SJSA1 (cell line): ENCODE data around the gene RNASE13. TPM values are rescaled to one million over a fixed set of nuclear protein-coding genes. Genes with fewer than 3 reads are reported as not detected.
"Not testable (repeated sequence)": the region's sequence is repeated elsewhere in the genome, so short reads cannot be mapped to it uniquely, and the experiment has no call there.

Experiments used
- DNase-seq, 2 experiments: peaks; one replicate each; pipeline ENCODE4 v3.0.0-alpha.2; 2015 to 2020; ENCODE audit warnings: low spot score in 2 of 2, low read depth in 1 of 2
- H3K27ac ChIP-seq: fragments of 250-450 bp; sonication (Bioruptor Pico); 2 replicates; pipeline ENCODE4 v1.5.1; 2020; ENCODE audit warnings: mild to moderate bottlenecking, moderate library complexity
- H3K27me3 ChIP-seq: fragments of 250-450 bp; sonication (Bioruptor Pico); replicated peaks from 2 replicates; pipeline ENCODE4 v1.5.1; 2020; ENCODE audit warnings: mild to moderate bottlenecking, moderate library complexity
- H3K36me3 ChIP-seq: fragments of 250-450 bp; sonication (Bioruptor Pico); 2 replicates; pipeline ENCODE4 v1.5.1; 2020; ENCODE audit warnings: mild to moderate bottlenecking
- H3K4me1 ChIP-seq: fragments of 250-450 bp; sonication (Bioruptor Pico); replicated peaks from 2 replicates; pipeline ENCODE4 v1.6.1; 2021; ENCODE audit warnings: mild to moderate bottlenecking
- H3K4me3 ChIP-seq: fragments of 250-450 bp; sonication (Bioruptor Pico); 2 replicates; pipeline ENCODE4 v1.5.1; 2020; ENCODE audit warnings: mild to moderate bottlenecking
- H3K9me3 ChIP-seq: fragments of 250-450 bp; sonication (Bioruptor Pico); replicated peaks from 2 replicates; pipeline ENCODE4 v1.5.1; 2020; ENCODE audit warnings: mild to moderate bottlenecking
- total RNA-seq: library from RNA; depleted of rRNA; stranded (reverse); fragments of >200 nt; shearing (Covaris generic); gene quantifications from 2 replicates; pipeline ENCODE4 v1.2.3, GENCODE V29; 2014

RNASE13 gene
- total RNA-seq, 1 experiment from 2014 or later: not detected

DNA sequence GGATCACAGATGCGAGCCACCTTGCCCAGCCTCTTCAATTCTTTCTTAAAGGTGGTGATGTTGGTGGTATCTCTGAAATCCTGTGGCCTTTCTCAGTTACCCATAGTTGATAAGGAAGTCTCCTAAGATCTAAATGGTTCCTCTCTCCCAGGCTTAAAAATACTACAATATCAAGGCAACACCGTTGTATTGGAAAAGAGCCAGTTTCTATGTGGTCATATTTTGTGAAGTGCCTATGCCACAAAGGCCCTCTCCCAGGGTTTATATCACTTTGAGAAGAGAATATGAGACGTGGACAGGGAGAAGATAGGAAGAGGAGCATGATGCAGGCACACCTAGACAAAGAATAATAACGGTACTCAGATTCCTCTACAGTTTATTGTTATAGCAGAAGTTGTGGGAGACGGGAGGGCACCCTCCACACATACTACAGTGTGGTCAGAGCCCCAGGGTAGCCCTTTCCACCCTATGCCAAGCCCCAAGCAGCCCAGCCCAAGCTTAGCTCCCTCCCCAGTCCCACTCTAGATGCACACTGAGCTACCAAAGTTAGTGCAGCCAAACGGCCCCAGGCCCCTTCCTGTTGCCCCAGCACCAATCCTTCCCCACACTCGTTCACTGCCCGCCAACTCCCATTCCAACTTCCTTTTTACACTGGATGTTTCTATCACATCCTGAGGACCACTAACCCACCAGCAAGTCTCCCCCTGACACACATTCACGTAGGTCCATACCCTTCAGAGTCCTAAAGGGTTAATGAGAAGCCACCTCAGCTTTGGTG, 18.0 kb downstream of the RNASE13 start:
- Histone ChIP-seq H3K9me3 (no peaks in the 10 kb centered on the region), H3K27me3 (no peaks in the 10 kb centered on the region; the same call in 1 of the 2 replicates), H3K27ac (no peak overlapping the region), H3K4me3 (no peak overlapping the region), H3K4me1 (no peaks in the 10 kb centered on the region), H3K36me3 (no peaks in the 10 kb centered on the region)
- DNase-seq: no peak

DNA sequence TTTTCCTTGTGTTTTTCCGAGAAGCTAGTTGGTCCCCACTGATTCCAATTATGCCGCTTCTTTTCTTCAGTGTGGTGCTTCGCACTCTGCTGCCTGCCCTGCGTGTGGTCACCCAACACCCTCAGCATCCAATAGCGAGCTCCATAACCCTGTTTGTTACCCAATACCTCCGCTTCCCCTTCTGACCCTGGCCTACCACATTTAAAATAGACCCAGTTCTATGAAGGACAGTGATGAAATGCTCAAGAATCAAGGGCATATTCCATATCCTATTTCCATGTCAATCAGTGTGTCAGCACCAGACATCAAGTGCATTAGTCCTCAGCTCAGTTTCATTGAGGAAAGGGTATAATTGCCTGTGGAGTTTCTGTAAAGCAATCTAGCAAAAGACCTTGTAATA, 19.3 kb downstream of the RNASE13 start:
- no peaks in the 10 kb centered on the region; the same call in 1 of the 2 replicates for H3K27me3 ChIP-seq
- no peaks in the 10 kb centered on the region for H3K36me3 ChIP-seq
- no peaks in the 10 kb centered on the region for H3K4me1 ChIP-seq

DNA sequence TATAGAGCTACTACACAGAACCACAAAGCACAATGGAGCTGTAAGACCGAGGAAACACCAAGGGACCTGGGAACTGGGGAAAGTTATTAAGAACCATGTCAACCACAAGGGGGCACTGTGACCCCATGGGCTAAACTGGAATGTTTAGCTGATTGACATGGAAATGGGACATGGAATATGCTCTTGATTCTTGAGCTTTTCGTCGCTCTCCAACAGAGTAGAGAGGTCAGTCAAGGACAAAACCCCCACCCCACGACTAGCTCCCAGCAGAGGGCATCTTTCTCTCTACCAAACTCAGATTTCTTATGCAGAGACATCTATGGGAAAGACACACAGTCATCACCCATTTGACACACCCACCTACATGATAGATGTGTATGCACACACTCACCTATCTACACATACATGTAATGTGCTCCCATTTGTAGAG, 19.8 kb downstream of the RNASE13 start:
- DNase-seq: peak; percentile 64 to 71
- H3K4me1 ChIP-seq: no peaks in the 10 kb centered on the region
- H3K9me3 ChIP-seq: no peaks in the 10 kb centered on the region
- no peak overlapping the region for H3K27ac ChIP-seq
- no peaks in the 10 kb centered on the region for H3K36me3 ChIP-seq
- no peak overlapping the region for H3K4me3 ChIP-seq
- no peaks in the 10 kb centered on the region; the same call in 1 of the 2 replicates for H3K27me3 ChIP-seq

More for the DNA sequence above, 19.3 kb downstream of the RNASE13 start:
- no peak overlapping the region for H3K4me3 ChIP-seq
- H3K27ac ChIP-seq: no peak overlapping the region
- no peak for DNase-seq
- H3K9me3 ChIP-seq: no peaks in the 10 kb centered on the region

DNA sequence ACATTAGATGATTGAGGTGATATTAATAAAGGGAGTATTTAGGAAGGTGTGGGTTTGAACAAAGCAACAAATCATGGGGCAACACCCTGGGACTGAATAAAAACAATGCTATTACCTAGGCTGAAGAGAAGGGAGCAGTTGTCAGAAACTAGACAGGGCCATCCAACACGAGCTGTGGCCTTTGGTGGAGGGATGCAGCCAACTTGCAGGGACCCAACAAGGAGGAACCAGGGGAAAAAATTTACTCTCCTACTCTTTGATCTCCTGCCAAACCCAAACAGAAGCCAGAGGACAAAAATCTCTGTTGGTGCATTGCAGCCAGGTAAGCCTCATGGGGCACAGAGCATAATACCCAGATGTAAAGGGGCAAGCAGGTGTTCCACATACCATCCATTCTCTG, 23.5 kb downstream of the RNASE13 start:
- H3K4me1 ChIP-seq: no peaks in the 10 kb centered on the region
- no peak for DNase-seq
- no peaks in the 10 kb centered on the region for H3K9me3 ChIP-seq
- H3K27ac ChIP-seq: no peak overlapping the region
- H3K27me3 ChIP-seq: no peaks in the 10 kb centered on the region; the same call in 1 of the 2 replicates
- no peaks in the 10 kb centered on the region for H3K36me3 ChIP-seq
- H3K4me3 ChIP-seq: no peak overlapping the region

DNA sequence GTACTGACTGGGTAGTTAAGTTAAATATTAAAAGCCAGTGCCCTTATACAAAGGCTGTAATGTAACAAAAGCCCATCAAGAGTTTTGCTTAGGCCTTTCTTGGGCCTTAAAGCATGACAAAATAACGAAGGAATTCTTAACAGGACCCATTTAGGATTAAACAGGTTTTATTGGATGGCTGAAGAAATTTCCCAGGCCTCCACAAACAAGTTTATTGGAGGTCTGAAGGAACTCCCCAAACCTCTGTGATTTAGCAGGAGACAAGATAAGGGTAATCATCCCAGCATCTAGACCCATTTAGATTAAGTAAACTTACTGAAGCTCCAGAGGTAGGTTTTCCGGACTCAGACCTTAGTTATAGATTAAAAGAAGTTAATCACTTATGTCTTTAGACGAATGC, 24.9 kb downstream of the RNASE13 start:
- H3K36me3 ChIP-seq, H3K27ac ChIP-seq, H3K4me3 ChIP-seq, H3K27me3 ChIP-seq, H3K4me1 ChIP-seq, DNase-seq, H3K9me3 ChIP-seq: not testable (repeated sequence)

DNA sequence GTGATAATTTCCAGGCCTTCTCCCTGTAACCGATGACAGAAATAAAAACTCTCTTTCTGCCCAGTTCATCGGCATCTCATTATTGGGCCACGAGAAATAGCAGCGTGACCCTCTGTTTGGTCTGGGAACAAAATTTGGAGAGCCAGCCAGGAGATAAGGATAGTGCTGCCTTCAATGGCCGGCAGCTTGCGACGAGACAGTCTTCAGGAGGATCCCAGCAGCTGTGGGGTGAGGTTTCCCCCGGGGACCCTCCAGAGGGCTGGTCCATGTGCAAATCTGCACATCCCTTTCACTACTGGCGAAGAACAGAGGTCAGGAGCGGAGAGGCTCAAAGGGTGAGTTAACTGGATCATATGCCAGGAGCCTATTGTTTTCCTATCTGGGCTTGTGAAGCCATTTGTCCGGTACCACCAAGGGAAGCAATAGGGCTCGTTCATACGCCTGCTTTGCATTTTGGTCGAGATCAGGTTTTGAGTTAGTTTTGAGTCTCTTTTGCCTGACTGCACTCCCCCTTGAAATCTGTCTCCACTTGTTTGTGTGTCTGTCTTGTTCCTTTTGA, 30.7 kb downstream of the RNASE13 start:
- Histone ChIP-seq H3K27me3 (no peaks in the 10 kb centered on the region), H3K4me3 (no peak overlapping the region), H3K27ac (no peak overlapping the region), H3K36me3 (no peaks in the 10 kb centered on the region), H3K4me1 (no peaks in the 10 kb centered on the region), H3K9me3 (no peaks in the 10 kb centered on the region)
- no peak for DNase-seq

DNA sequence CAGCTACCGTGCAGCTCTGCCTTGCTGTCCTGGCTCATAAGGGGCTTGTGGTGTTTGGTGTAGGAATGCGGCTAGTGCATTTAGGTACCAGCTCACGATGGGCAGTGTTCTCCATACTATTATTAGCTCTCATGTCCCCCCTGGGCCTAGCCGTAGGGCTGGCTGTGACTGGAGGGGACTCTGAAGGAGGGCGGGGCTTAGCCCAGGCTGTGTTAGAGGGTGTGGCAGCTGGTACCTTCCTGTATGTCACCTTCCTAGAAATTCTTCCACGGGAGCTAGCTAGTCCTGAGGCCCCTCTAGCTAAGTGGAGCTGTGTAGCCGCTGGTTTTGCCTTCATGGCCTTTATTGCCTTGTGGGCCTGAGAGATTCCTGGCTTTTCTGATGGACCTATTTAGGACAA, 33.4 kb downstream of the RNASE13 start:
- H3K9me3 ChIP-seq: no peaks in the 10 kb centered on the region
- H3K36me3 ChIP-seq: peaks cover 6% of the 10 kb centered on the region
- DNase-seq: no peak
- H3K27ac ChIP-seq: no peak overlapping the region
- no peak overlapping the region for H3K4me3 ChIP-seq
- H3K4me1 ChIP-seq: no peaks in the 10 kb centered on the region
- no peaks in the 10 kb centered on the region for H3K27me3 ChIP-seq

DNA sequence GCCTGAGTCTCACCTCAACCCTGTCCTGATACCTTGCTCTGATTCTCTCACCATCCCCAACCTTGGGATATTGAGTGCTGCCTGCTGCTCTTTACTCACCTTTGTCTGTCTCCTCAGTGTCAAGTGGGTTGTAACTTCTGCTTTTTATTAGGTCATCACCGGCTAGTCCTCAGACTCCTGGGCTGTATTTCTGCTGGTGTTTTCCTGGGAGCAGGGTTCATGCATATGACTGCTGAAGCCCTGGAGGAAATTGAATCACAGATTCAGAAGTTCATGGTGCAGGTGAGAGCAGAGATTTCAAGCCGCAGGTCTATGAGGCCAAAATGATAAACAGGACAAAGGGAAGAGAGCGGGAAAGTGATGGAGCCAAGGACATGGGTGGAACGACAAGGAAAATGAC, 35.0 kb downstream of the RNASE13 start:
- Histone ChIP-seq H3K4me1 (no peaks in the 10 kb centered on the region), H3K27ac (no peak overlapping the region), H3K4me3 (no peak overlapping the region), H3K36me3 (peaks cover 22% of the 10 kb centered on the region), H3K27me3 (no peaks in the 10 kb centered on the region), H3K9me3 (no peaks in the 10 kb centered on the region)
- no peak for DNase-seq

DNA sequence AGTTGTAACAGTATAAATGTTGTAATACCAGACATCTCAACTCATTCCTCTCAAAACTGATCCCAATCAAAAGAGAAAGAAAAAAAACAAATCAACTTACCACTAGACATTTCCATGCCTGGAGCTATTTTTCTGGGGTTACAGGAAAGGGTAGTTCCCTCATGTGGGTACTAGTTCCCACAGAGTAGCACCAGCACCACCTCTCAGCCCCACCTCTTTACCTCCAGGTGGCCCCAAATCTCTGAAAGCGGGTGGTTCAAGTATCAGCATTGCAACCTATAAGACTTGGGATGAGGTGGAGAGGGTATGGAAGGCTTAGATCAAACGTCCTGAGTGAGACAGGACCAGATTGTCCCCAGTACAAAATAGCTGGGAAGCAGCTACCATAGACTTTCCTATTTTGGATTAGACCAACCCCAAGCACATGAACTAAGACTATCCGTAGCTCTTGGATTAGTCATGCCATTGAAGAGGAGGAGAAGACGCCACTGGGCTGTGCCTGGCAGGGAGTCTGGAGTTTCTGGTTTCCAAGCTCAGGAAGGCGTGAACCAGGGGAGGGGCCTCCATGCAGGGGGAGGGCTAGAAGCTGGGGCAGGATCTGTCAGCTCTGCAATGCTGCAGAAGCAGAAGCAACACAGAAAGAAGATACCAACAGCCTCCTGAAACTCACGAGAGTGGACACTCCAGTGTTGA, 35.8 kb downstream of the RNASE13 start, which contains the start of gene SLC39A2:
TSS of gene SLC39A2 (plus strand) at position 620 of the 693 bp plus-strand sequence. CDS start 154 bp downstream, outside the sequence.
- H3K27me3 ChIP-seq: no peaks in the 10 kb centered on the region

DNA sequence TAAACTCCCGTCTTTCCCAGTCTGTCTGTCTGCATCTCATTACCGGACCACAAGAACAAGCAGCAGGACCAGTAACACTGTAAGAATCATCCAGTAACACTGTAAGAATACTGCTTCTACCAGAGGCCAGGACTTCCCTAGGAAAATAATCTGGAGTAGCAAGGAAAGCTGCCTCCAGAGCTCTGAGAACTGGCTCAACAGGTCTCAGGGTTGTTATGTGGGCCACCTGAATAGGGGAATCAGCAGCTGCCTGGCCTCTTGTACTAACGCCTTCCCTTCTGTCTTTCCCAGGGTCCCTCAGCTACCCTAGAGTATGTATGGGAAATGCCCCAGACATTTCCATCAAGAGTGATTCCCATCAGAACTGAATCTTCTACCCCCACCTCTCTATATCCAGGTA, 36.5 kb downstream of the RNASE13 start:
- Histone ChIP-seq H3K27ac (no peak overlapping the region), H3K4me1 (no peaks in the 10 kb centered on the region), H3K27me3 (no peaks in the 10 kb centered on the region), H3K36me3 (peaks cover 33% of the 10 kb centered on the region), H3K9me3 (no peaks in the 10 kb centered on the region), H3K4me3 (no peak overlapping the region)
- no peak for DNase-seq

More for the DNA sequence above, 35.8 kb downstream of the RNASE13 start, which contains the start of gene SLC39A2:
- Histone ChIP-seq H3K9me3 (no peaks in the 10 kb centered on the region), H3K27ac (no peak within 1 kb of the TSS), H3K4me1 (no peaks in the 10 kb centered on the region), H3K4me3 (no peak within 1 kb of the TSS), H3K36me3 (peaks cover 28% of the 10 kb centered on the region)
- DNase-seq: no peak

DNA sequence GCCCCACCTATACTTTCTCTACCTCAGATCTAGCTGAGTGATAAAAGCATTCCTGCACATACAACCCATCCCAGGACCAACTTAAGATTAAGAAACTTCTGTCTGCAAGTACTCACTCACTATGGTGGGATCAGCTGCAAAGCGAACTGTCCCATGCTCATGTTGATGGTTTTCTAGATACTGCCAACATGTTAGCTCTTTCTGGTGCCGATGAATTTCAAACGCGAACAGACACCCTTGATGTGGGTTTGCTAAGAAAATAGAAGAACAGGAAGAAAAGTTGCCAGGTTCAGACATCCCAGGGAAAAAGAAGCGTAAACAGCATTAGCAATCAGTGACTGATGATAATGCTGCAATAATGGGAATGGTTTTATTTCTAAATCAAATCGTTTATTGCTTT, 37.0 kb downstream of the RNASE13 start:
- no peak for DNase-seq
- H3K36me3 ChIP-seq: peaks cover 39% of the 10 kb centered on the region
- H3K4me3 ChIP-seq: no peak overlapping the region
- H3K27me3 ChIP-seq: no peaks in the 10 kb centered on the region
- no peak overlapping the region for H3K27ac ChIP-seq
- H3K9me3 ChIP-seq: no peaks in the 10 kb centered on the region
- H3K4me1 ChIP-seq: no peaks in the 10 kb centered on the region

DNA sequence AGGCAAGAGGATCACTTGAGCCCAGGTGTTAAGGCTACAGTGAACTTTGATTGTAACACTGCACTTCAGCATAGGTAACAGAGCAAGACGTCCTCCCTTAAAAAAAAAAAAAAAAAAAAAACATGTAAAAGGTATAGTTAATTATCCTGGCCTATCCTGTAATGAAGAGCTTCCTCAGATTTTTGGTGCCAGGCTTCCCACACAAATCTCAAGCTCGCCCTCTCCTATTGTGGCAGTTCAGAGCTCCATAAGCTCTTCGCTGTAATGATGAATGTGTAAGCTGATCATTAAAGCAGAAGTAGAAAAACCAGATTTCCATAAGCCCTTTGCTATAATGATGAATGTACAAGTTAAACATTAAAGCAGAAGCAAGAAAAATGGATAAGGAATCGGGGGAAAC, 37.5 kb downstream of the RNASE13 start:
- DNase-seq: no peak
- Histone ChIP-seq H3K4me3 (no peak overlapping the region), H3K27ac (no peak overlapping the region), H3K9me3 (no peaks in the 10 kb centered on the region), H3K4me1 (no peaks in the 10 kb centered on the region), H3K36me3 (peaks cover 43% of the 10 kb centered on the region), H3K27me3 (no peaks in the 10 kb centered on the region)

DNA sequence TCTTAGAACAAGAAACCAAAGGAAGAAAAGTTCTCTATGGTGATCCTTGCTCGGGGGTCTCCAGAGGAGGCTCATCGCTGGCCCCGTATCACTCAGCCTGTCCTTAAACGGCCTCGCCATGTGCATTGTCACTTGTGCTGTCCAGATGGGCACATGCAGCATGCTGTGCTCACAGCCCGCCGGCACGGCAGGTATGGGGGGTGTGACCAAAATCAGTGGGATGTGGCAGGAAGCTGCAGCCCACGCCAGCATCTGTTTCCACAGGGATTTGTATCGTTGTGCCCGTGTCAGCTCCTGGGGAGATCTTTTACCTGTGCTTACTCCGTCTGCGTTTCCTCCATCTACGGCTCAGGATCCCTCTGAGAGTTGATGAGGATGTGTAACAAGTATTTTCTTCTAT, 38.1 kb downstream of the RNASE13 start:
- Histone ChIP-seq H3K36me3 (peaks cover 49% of the 10 kb centered on the region), H3K4me1 (no peaks in the 10 kb centered on the region), H3K27ac (no peak overlapping the region), H3K27me3 (no peaks in the 10 kb centered on the region), H3K4me3 (no peak overlapping the region), H3K9me3 (no peaks in the 10 kb centered on the region)
- no peak for DNase-seq
